HEK293 (cell line): ENCODE measurements around the gene HLA-C.

Experiments used
- CTCF ChIA-PET: fragments of 350-600 bp; formaldehyde crosslinking; extraction: SDS; loops from one replicate; lab custom pipeline; 2021; ENCODE audit warnings: antibody characterized with exemption; lab: Yijun Ruan, JAX
- POLR2A ChIA-PET: fragments of 300-600 bp; formaldehyde crosslinking; extraction: SDS; loops from one replicate; lab custom pipeline; 2020; ENCODE audit warnings: antibody characterized with exemption, inconsistent platforms; lab: Yijun Ruan, JAX
- H3K27ac ChIP-seq: fragments of 200-500 bp; sonication (Bioruptor generic); 2 replicates; pipeline ENCODE4 v1.5.1; 2014; ENCODE audit warnings: low read depth, low read length, control low read depth, inconsistent platforms; ENCODE audit errors: extremely low read depth
- H3K36me3 ChIP-seq, 2 experiments: fragments of 200-500 bp in 1 of 2; sonication (Bioruptor generic) in 1 of 2; 1 replicate in 1 of 2; 2 replicates in 1 of 2; pipeline ENCODE4 v1.5.1; 2014 to 2017; ENCODE audit warnings: inconsistent platforms in 2 of 2, low read length in 2 of 2; ENCODE audit not compliant: control insufficient read depth in 2 of 2, insufficient read depth in 1 of 2
- H3K4me1 ChIP-seq: fragments of 200-500 bp; sonication (Bioruptor generic); 2 replicates; pipeline ENCODE4 v1.5.1; 2014; ENCODE audit warnings: mild to moderate bottlenecking, low read length, inconsistent platforms; ENCODE audit not compliant: control insufficient read depth, insufficient read depth
- H3K4me3 ChIP-seq: 2 replicates; pipeline ENCODE4 v1.5.1; 2011; ENCODE audit warnings: low read depth, mild to moderate bottlenecking, control low read depth, low read length, moderate library complexity
- H3K9me3 ChIP-seq: fragments of 200-500 bp; sonication (Bioruptor generic); 2 replicates; pipeline ENCODE4 v1.5.1; 2014; ENCODE audit warnings: low read depth, low read length, inconsistent platforms; ENCODE audit not compliant: control insufficient read depth, insufficient read depth
- HOXD13 ChIP-seq: sonication (generic); formaldehyde crosslinking; IDR thresholded peaks from 2 replicates; pipeline ENCODE4 v1.8.0; 2022; ENCODE audit warnings: missing genetic modification reagents, borderline replicate concordance
- YY1 ChIP-seq: fragments of 450-650 bp; formaldehyde crosslinking; IDR thresholded peaks from 2 replicates; pipeline ENCODE4 v1.5.1; 2018; ENCODE audit warnings: missing biosample characterization, missing genetic modification characterization
- ZNF16 ChIP-seq: fragments of 450-650 bp; formaldehyde crosslinking; IDR thresholded peaks from 2 replicates; pipeline ENCODE4 v1.5.1; 2016; ENCODE audit warnings: low read depth, missing biosample characterization, missing genetic modification characterization
- ZNF174 ChIP-seq: fragments of 450-650 bp; formaldehyde crosslinking; IDR thresholded peaks from 2 replicates; pipeline ENCODE4 v1.5.0; 2017; ENCODE audit warnings: missing biosample characterization, mild to moderate bottlenecking, missing genetic modification characterization
- ZNF585B ChIP-seq: fragments of 450-650 bp; formaldehyde crosslinking; IDR thresholded peaks from 2 replicates; pipeline ENCODE4 v1.5.1; 2016; ENCODE audit warnings: missing biosample characterization, missing genetic modification characterization
- ZNF654 ChIP-seq: fragments of 450-650 bp; formaldehyde crosslinking; IDR thresholded peaks from 2 replicates; pipeline ENCODE4 v1.5.1; 2016; ENCODE audit warnings: low read depth, missing biosample characterization, missing genetic modification characterization
- ZNF747 ChIP-seq: fragments of 450-650 bp; formaldehyde crosslinking; IDR thresholded peaks from 2 replicates; pipeline ENCODE4 v1.5.1; 2016; ENCODE audit warnings: missing biosample characterization, missing genetic modification characterization
- ZNF777 ChIP-seq: fragments of 450-650 bp; formaldehyde crosslinking; IDR thresholded peaks from 2 replicates; pipeline ENCODE4 v1.5.1; 2017; ENCODE audit warnings: missing biosample characterization, missing genetic modification characterization, borderline replicate concordance
- TF ChIP-seq, protein P1 (sequence below): IDR thresholded peaks from 2 replicates; pipeline ENCODE4 v1.6.1; 2011; ENCODE audit warnings: mild to moderate bottlenecking, low read depth, low read length, borderline replicate concordance
- TF ChIP-seq, protein P2 (sequence below): fragments of 450-650 bp; formaldehyde crosslinking; IDR thresholded peaks from 2 replicates; pipeline ENCODE4 v1.5.1; 2016; ENCODE audit warnings: missing biosample characterization, missing genetic modification characterization
- TF ChIP-seq, protein P3 (sequence below): sonication (generic); formaldehyde crosslinking; IDR thresholded peaks from 2 replicates; pipeline ENCODE4 v1.8.1; 2022; ENCODE audit warnings: mild to moderate bottlenecking, moderate library complexity, missing genetic modification reagents
- TF ChIP-seq, protein P4 (sequence below): fragments of 450-650 bp; formaldehyde crosslinking; IDR thresholded peaks from 2 replicates; pipeline ENCODE4 v1.5.1; 2017; ENCODE audit warnings: missing biosample characterization, missing genetic modification characterization
- TF ChIP-seq, protein P5 (sequence below): fragments of 450-650 bp; formaldehyde crosslinking; IDR thresholded peaks from 2 replicates; pipeline ENCODE4 v1.5.1; 2017; ENCODE audit warnings: missing biosample characterization, missing genetic modification characterization
- TF ChIP-seq, protein P6 (sequence below): fragments of 450-650 bp; formaldehyde crosslinking; IDR thresholded peaks from 2 replicates; pipeline ENCODE4 v1.5.1; 2016; ENCODE audit warnings: missing biosample characterization, missing genetic modification characterization, borderline replicate concordance
- TF ChIP-seq, protein P7 (sequence below): fragments of 450-650 bp; formaldehyde crosslinking; IDR thresholded peaks from 2 replicates; pipeline ENCODE4 v1.5.1; 2016; ENCODE audit warnings: missing biosample characterization, missing genetic modification characterization
- TF ChIP-seq, protein P8 (sequence below): fragments of 450-650 bp; formaldehyde crosslinking; IDR thresholded peaks from 2 replicates; pipeline ENCODE4 v1.5.1; 2016; ENCODE audit warnings: missing biosample characterization, missing genetic modification characterization

Gene HLA-C

DNA sequence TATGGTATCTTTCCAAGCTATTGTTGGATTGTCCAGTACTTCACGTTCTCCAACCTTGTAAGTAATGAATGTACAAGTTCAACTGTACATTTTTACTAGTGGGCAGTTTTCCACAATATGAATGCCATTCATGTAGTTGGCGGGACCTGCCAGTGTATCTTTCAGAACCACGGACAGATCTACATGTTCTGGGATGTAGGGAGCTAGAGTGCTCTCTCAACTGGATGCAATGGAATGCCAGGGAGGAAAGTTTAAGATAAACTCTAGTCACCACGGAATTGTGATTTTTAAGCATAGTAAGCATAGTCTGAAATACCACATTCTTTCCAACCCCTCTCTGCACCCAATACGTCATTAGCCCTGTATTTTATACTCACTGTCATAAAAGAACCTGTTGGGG is 21.5 kb upstream of the HLA-C start:
- Histone ChIP-seq H3K4me3 (no peak overlapping the region), H3K36me3 (no peaks in the 10 kb centered on the region), H3K4me1 (no peaks in the 10 kb centered on the region), H3K27ac (no peak overlapping the region), H3K9me3 (no peaks in the 10 kb centered on the region)
- ChIA-PET CTCF (interaction anchor here (1.6 kb wide), 1 partner anchor 73 kb away, joined by 5 read pairs; no protein-coding TSS in a partner anchor), POLR2A (interaction anchor here (0.5 kb wide), 1 partner anchor 83 kb away, joined by 4 read pairs; no protein-coding TSS in a partner anchor)
- TF ChIP-seq, protein P1, sequence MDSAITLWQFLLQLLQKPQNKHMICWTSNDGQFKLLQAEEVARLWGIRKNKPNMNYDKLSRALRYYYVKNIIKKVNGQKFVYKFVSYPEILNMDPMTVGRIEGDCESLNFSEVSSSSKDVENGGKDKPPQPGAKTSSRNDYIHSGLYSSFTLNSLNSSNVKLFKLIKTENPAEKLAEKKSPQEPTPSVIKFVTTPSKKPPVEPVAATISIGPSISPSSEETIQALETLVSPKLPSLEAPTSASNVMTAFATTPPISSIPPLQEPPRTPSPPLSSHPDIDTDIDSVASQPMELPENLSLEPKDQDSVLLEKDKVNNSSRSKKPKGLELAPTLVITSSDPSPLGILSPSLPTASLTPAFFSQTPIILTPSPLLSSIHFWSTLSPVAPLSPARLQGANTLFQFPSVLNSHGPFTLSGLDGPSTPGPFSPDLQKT, result no peak
- TF ChIP-seq, protein P2, sequence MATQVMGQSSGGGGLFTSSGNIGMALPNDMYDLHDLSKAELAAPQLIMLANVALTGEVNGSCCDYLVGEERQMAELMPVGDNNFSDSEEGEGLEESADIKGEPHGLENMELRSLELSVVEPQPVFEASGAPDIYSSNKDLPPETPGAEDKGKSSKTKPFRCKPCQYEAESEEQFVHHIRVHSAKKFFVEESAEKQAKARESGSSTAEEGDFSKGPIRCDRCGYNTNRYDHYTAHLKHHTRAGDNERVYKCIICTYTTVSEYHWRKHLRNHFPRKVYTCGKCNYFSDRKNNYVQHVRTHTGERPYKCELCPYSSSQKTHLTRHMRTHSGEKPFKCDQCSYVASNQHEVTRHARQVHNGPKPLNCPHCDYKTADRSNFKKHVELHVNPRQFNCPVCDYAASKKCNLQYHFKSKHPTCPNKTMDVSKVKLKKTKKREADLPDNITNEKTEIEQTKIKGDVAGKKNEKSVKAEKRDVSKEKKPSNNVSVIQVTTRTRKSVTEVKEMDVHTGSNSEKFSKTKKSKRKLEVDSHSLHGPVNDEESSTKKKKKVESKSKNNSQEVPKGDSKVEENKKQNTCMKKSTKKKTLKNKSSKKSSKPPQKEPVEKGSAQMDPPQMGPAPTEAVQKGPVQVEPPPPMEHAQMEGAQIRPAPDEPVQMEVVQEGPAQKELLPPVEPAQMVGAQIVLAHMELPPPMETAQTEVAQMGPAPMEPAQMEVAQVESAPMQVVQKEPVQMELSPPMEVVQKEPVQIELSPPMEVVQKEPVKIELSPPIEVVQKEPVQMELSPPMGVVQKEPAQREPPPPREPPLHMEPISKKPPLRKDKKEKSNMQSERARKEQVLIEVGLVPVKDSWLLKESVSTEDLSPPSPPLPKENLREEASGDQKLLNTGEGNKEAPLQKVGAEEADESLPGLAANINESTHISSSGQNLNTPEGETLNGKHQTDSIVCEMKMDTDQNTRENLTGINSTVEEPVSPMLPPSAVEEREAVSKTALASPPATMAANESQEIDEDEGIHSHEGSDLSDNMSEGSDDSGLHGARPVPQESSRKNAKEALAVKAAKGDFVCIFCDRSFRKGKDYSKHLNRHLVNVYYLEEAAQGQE (tag by site-specific recombination), result peak; percentile 95

DNA sequence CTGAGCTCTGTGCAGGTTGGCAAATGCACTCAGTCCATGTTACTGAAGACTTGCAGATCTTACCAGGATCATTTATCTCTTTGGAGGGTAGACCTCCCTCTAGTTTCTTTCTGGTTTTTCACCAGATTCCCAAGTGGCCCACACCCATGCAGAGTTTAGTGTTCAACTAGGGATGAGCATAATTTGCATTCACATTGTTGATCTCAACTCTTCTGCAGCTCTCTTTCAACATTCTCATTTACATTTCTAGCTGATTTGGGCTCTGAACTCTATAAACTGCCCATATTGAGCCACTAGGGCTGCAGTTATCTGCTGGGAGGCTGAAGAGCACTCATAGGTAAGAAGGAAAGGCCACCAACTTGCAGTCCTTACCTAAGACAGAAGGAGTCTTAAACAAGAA is 17.9 kb upstream of the HLA-C start:
- POLR2A ChIA-PET, result no interaction called here
- no peak for TF ChIP-seq ZNF747
- TF ChIP-seq, protein P3, sequence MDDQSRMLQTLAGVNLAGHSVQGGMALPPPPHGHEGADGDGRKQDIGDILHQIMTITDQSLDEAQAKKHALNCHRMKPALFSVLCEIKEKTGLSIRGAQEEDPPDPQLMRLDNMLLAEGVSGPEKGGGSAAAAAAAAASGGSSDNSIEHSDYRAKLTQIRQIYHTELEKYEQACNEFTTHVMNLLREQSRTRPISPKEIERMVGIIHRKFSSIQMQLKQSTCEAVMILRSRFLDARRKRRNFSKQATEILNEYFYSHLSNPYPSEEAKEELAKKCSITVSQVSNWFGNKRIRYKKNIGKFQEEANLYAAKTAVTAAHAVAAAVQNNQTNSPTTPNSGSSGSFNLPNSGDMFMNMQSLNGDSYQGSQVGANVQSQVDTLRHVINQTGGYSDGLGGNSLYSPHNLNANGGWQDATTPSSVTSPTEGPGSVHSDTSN (CRISPR knock-in tag), result no peak
- TF ChIP-seq YY1 (tag by site-specific recombination), result no peak
- TF ChIP-seq, protein P4, sequence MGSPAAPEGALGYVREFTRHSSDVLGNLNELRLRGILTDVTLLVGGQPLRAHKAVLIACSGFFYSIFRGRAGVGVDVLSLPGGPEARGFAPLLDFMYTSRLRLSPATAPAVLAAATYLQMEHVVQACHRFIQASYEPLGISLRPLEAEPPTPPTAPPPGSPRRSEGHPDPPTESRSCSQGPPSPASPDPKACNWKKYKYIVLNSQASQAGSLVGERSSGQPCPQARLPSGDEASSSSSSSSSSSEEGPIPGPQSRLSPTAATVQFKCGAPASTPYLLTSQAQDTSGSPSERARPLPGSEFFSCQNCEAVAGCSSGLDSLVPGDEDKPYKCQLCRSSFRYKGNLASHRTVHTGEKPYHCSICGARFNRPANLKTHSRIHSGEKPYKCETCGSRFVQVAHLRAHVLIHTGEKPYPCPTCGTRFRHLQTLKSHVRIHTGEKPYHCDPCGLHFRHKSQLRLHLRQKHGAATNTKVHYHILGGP (tag by site-specific recombination), result no peak
- TF ChIP-seq ZNF174 (tag by site-specific recombination), result no peak
- TF ChIP-seq ZNF654, result no peak
- TF ChIP-seq ZNF777, result no peak
- TF ChIP-seq, protein P5, sequence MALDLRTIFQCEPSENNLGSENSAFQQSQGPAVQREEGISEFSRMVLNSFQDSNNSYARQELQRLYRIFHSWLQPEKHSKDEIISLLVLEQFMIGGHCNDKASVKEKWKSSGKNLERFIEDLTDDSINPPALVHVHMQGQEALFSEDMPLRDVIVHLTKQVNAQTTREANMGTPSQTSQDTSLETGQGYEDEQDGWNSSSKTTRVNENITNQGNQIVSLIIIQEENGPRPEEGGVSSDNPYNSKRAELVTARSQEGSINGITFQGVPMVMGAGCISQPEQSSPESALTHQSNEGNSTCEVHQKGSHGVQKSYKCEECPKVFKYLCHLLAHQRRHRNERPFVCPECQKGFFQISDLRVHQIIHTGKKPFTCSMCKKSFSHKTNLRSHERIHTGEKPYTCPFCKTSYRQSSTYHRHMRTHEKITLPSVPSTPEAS, result no peak
- TF ChIP-seq, protein P6, sequence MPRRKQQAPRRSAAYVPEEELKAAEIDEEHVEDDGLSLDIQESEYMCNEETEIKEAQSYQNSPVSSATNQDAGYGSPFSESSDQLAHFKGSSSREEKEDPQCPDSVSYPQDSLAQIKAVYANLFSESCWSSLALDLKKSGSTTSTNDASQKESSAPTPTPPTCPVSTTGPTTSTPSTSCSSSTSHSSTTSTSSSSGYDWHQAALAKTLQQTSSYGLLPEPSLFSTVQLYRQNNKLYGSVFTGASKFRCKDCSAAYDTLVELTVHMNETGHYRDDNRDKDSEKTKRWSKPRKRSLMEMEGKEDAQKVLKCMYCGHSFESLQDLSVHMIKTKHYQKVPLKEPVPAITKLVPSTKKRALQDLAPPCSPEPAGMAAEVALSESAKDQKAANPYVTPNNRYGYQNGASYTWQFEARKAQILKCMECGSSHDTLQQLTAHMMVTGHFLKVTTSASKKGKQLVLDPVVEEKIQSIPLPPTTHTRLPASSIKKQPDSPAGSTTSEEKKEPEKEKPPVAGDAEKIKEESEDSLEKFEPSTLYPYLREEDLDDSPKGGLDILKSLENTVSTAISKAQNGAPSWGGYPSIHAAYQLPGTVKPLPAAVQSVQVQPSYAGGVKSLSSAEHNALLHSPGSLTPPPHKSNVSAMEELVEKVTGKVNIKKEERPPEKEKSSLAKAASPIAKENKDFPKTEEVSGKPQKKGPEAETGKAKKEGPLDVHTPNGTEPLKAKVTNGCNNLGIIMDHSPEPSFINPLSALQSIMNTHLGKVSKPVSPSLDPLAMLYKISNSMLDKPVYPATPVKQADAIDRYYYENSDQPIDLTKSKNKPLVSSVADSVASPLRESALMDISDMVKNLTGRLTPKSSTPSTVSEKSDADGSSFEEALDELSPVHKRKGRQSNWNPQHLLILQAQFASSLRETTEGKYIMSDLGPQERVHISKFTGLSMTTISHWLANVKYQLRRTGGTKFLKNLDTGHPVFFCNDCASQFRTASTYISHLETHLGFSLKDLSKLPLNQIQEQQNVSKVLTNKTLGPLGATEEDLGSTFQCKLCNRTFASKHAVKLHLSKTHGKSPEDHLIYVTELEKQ (tag by site-specific recombination), result no peak
- TF ChIP-seq HOXD13, result no peak
- TF ChIP-seq, protein P7, sequence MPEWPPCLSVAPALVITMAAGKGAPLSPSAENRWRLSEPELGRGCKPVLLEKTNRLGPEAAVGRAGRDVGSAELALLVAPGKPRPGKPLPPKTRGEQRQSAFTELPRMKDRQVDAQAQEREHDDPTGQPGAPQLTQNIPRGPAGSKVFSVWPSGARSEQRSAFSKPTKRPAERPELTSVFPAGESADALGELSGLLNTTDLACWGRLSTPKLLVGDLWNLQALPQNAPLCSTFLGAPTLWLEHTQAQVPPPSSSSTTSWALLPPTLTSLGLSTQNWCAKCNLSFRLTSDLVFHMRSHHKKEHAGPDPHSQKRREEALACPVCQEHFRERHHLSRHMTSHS, result no peak
- TF ChIP-seq, protein P8, sequence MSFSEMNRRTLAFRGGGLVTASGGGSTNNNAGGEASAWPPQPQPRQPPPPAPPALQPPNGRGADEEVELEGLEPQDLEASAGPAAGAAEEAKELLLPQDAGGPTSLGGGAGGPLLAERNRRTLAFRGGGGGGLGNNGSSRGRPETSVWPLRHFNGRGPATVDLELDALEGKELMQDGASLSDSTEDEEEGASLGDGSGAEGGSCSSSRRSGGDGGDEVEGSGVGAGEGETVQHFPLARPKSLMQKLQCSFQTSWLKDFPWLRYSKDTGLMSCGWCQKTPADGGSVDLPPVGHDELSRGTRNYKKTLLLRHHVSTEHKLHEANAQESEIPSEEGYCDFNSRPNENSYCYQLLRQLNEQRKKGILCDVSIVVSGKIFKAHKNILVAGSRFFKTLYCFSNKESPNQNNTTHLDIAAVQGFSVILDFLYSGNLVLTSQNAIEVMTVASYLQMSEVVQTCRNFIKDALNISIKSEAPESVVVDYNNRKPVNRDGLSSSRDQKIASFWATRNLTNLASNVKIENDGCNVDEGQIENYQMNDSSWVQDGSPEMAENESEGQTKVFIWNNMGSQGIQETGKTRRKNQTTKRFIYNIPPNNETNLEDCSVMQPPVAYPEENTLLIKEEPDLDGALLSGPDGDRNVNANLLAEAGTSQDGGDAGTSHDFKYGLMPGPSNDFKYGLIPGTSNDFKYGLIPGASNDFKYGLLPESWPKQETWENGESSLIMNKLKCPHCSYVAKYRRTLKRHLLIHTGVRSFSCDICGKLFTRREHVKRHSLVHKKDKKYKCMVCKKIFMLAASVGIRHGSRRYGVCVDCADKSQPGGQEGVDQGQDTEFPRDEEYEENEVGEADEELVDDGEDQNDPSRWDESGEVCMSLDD (tag by site-specific recombination), result no peak
- no peak for TF ChIP-seq ZNF16 (tag by site-specific recombination)
- TF ChIP-seq ZNF585B, result no peak

More for the DNA sequence above, 17.9 kb upstream of the HLA-C start:
- CTCF ChIA-PET, result interaction anchor here (0.9 kb wide), 1 partner anchor 77 kb away, joined by 3 read pairs; no protein-coding TSS in a partner anchor
- no peaks in the 10 kb centered on the region for H3K9me3 ChIP-seq
- H3K4me1 ChIP-seq, result no peaks in the 10 kb centered on the region
- H3K27ac ChIP-seq, result no peak overlapping the region
- no peaks in the 10 kb centered on the region for H3K36me3 ChIP-seq
- no peak overlapping the region for H3K4me3 ChIP-seq
